ENCODE results near the gene RIMS1. TPM values are rescaled to one million over a fixed set of nuclear protein-coding genes. Genes with fewer than 3 reads are reported as not detected.

The RIMS1 gene
- total RNA-seq, 1 donor from 2014 or later, result not detected

- intact Hi-C loops (cut with micrococcal nuclease), result no loop called here
These were observed 438.2 kb downstream of the RIMS1 start for GRCh38 chr6:72324591-72324990.

GRCh38 chr6:72328775-72329174, 442.4 kb downstream of the RIMS1 start:
- intact Hi-C loops (cut with micrococcal nuclease), result no loop called here

- intact Hi-C loops (cut with micrococcal nuclease), result loop anchor here (10.0 kb wide), 1 partner anchor 760 kb away; no protein-coding TSS in a partner anchor
These were observed 448.9 kb downstream of the RIMS1 start for GRCh38 chr6:72335203-72335602.

- intact Hi-C loops (cut with micrococcal nuclease), result no loop called here
These were observed 462.6 kb downstream of the RIMS1 start for GRCh38 chr6:72348926-72349325.

- intact Hi-C loops (cut with micrococcal nuclease), result no loop called here
These were observed 464.0 kb downstream of the RIMS1 start for GRCh38 chr6:72350296-72350881.

GRCh38 chr6:72363844-72364740, 477.7 kb downstream of the RIMS1 start:
- intact Hi-C loops (cut with micrococcal nuclease), result no loop called here

- intact Hi-C loops (cut with micrococcal nuclease), result no loop called here
These were observed 479.4 kb downstream of the RIMS1 start for GRCh38 chr6:72365773-72366172.

- intact Hi-C loops (cut with micrococcal nuclease), result no loop called here
These were observed 481.1 kb downstream of the RIMS1 start for GRCh38 chr6:72367439-72367838.

GRCh38 chr6:72371473-72371872, 485.1 kb downstream of the RIMS1 start:
- intact Hi-C loops (cut with micrococcal nuclease), result no loop called here

- intact Hi-C loops (cut with micrococcal nuclease), result no loop called here
These were observed 487.8 kb downstream of the RIMS1 start for GRCh38 chr6:72374172-72374571.

- intact Hi-C loops (cut with micrococcal nuclease), result no loop called here
These were observed 488.5 kb downstream of the RIMS1 start for GRCh38 chr6:72374857-72375256.

- intact Hi-C loops (cut with micrococcal nuclease), result no loop called here
These were observed 490.4 kb downstream of the RIMS1 start for GRCh38 chr6:72376736-72377135.

- intact Hi-C loops (cut with micrococcal nuclease), result no loop called here
These were observed 494.7 kb downstream of the RIMS1 start for GRCh38 chr6:72381076-72381475.

GRCh38 chr6:72382602-72383529, 496.5 kb downstream of the RIMS1 start:
- intact Hi-C loops (cut with micrococcal nuclease), result no loop called here

GRCh38 chr6:72386324-72386723, 500.0 kb downstream of the RIMS1 start:
- intact Hi-C loops (cut with micrococcal nuclease), result no loop called here

GRCh38 chr6:72389698-72390097, 503.3 kb downstream of the RIMS1 start:
- intact Hi-C loops (cut with micrococcal nuclease), result no loop called here

GRCh38 chr6:72390548-72390947, 504.2 kb downstream of the RIMS1 start:
- intact Hi-C loops (cut with micrococcal nuclease), result no loop called here

GRCh38 chr6:72401865-72402264, 515.5 kb downstream of the RIMS1 start:
- intact Hi-C loops (cut with micrococcal nuclease), result no loop called here

GRCh38 chr6:72403413-72403812, 517.1 kb downstream of the RIMS1 start:
- intact Hi-C loops (cut with micrococcal nuclease), result no loop called here

- intact Hi-C loops (cut with micrococcal nuclease), result no loop called here
These were observed 520.2 kb downstream of the RIMS1 start for GRCh38 chr6:72406517-72406916.

- intact Hi-C loops (cut with micrococcal nuclease), result loop anchor here (5.0 kb wide), 1 partner anchor 172 kb away; no protein-coding TSS in a partner anchor
These were observed 524.4 kb downstream of the RIMS1 start for GRCh38 chr6:72410769-72411168.
